Activated naive CD4-positive, alpha-beta T cell treated with anti-CD3 and anti-CD28 coated beads, Interleukin-2, amount 50 U/mL, for 72 hours (primary cell): ENCODE measurements around the gene NTM. TPM values are rescaled to one million over a fixed set of nuclear protein-coding genes. Genes with fewer than 3 reads are reported as not detected.

ENCODE experiments used
- ATAC-seq, 2 donors: fragments of 150-1000 bp; cut with Tn5 transposase; 2 replicates each; pipeline ENCODE4 v1.10.0; 2021; ENCODE audit warnings: mild to moderate bottlenecking in 2 of 2, moderate library complexity in 2 of 2
- DNase-seq, 2 donors: peaks; one replicate each; pipeline ENCODE4 v3.0.0; 2021 to 2022; ENCODE audit warnings: low spot score in 2 of 2
- H3K27ac Mint-ChIP-seq, 2 donors: one replicate each; pipeline ENCODE4 v1.8.0; 2022; ENCODE audit warnings: mild to moderate bottlenecking in 2 of 2, mixed read lengths in 2 of 2
- H3K36me3 Mint-ChIP-seq, 2 donors: one replicate each; pipeline ENCODE4 v1.8.0; 2022; ENCODE audit warnings: mixed read lengths in 2 of 2
- H3K9me3 Mint-ChIP-seq, 2 donors: one replicate each; pipeline ENCODE4 v1.8.0; 2022; ENCODE audit warnings: mixed read lengths in 2 of 2
- total RNA-seq, 2 donors: library from RNA; stranded (reverse); gene quantifications; one replicate each; pipeline ENCODE4 v1.2.3, GENCODE V29; 2022

The NTM gene
- total RNA-seq, 2 donors from 2014 or later = not detected

- no peaks in the 10 kb centered on the region for H3K36me3 Mint-ChIP-seq
- H3K27ac Mint-ChIP-seq = no peak overlapping the region
- DNase-seq = no peak
- ATAC-seq = no peak
- H3K9me3 Mint-ChIP-seq = peaks cover 7% of the 10 kb centered on the region in 2 donors
Measured at GRCh38 chr11:132254906-132255305, 884.5 kb downstream of the NTM start.

GRCh38 chr11:132256528-132257279 lies 886.3 kb downstream of the NTM start:
- peaks cover 3% of the 10 kb centered on the region in 2 donors for H3K9me3 Mint-ChIP-seq
- ATAC-seq = no peak

DNA sequence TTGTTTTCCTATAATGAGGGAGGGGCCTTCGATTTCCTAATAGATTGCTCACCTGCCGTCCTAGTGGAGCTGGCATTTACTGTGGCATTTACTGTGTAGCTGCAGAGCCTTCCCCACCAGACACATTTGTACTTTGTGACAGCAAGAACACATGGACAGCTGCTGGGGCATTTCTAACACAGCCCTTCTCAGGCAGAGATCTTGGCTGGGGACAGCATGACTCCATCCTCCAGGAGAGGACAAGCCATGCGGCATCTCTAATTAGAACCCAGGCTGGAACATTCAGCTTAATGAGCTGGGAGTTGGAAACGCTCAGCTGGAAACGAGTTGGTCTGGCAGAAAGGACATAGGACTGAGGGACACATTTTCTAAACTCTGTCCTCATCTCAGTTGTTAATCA lies 887.5 kb downstream of the NTM start:
- DNase-seq (no peak), ATAC-seq (no peak)
- H3K36me3 Mint-ChIP-seq = no peaks in the 10 kb centered on the region
- no peak overlapping the region for H3K27ac Mint-ChIP-seq
- no peaks in the 10 kb centered on the region for H3K9me3 Mint-ChIP-seq

More at GRCh38 chr11:132256528-132257279, 886.3 kb downstream of the NTM start:
- Mint-ChIP-seq H3K36me3 (no peaks in the 10 kb centered on the region), H3K27ac (no peak overlapping the region)
- no peak for DNase-seq

DNA sequence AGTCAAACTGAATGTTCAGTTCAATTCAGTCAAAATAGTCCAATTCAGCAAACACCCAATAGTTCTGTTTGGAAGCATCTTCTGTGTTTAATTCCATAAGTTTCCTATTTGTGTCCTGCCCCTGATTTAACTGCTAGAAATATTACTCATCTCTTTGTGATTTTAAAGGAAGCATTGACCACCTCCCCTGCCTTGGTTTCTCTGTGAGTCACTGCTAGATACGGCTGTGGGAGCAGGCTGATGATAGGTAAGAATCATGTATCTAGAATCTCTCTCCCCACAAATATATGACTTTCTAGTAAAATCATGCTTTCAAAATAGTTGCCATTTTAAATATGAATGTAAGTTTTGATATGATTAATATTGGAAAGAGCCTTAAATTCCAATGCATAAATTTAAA lies 888.5 kb downstream of the NTM start:
- H3K36me3 Mint-ChIP-seq = no peaks in the 10 kb centered on the region
- H3K9me3 Mint-ChIP-seq = peaks cover 5 to 6% of the 10 kb centered on the region in 2 donors
- no peak for ATAC-seq
- no peak for DNase-seq
- no peak overlapping the region for H3K27ac Mint-ChIP-seq

- no peak for ATAC-seq
- Mint-ChIP-seq H3K36me3 (no peaks in the 10 kb centered on the region), H3K27ac (no peak overlapping the region), H3K9me3 (peaks cover 6% of the 10 kb centered on the region in 2 donors)
- DNase-seq = no peak
Measured at GRCh38 chr11:132260636-132261035, 890.2 kb downstream of the NTM start.

DNA sequence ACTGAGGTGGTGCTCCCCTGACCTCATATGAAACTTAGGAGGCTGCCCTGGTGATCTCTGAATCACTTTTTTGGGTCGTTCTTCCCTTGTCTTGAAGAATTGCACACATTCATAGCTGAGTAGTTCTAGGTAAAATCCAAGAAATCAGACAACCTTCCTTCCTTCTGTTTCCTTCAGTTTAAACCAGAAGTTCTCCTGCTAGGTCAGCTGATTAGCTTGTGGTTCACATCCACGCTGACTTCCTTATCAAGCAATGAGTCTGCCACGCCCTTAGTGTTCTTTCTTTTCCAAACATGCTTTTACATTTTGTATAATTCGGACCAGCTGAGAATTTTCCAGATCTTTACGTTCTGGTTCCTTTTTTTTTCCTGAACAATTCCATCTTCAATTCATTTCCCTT lies 892.8 kb downstream of the NTM start:
- ATAC-seq (no peak), DNase-seq (no peak)
- Mint-ChIP-seq H3K27ac (no peak overlapping the region), H3K9me3 (peaks cover 8 to 13% of the 10 kb centered on the region in 2 donors), H3K36me3 (no peaks in the 10 kb centered on the region)

- H3K36me3 Mint-ChIP-seq = no peaks in the 10 kb centered on the region
- peaks cover 8 to 19% of the 10 kb centered on the region in 2 donors for H3K9me3 Mint-ChIP-seq
- ATAC-seq (no peak), DNase-seq (no peak)
- no peak overlapping the region for H3K27ac Mint-ChIP-seq
Measured at GRCh38 chr11:132263875-132264274, 893.5 kb downstream of the NTM start.

- DNase-seq (no peak), ATAC-seq (no peak)
- Mint-ChIP-seq H3K36me3 (no peaks in the 10 kb centered on the region), H3K27ac (no peak overlapping the region), H3K9me3 (peaks cover 8 to 22% of the 10 kb centered on the region in 2 donors)
Measured at GRCh38 chr11:132264616-132265015, 894.2 kb downstream of the NTM start.

- DNase-seq (no peak), ATAC-seq (no peak)
- Mint-ChIP-seq H3K9me3 (peaks cover 4 to 7% of the 10 kb centered on the region in 2 donors), H3K36me3 (no peaks in the 10 kb centered on the region), H3K27ac (no peak overlapping the region)
Measured at GRCh38 chr11:132278801-132279574, 908.6 kb downstream of the NTM start.

DNA sequence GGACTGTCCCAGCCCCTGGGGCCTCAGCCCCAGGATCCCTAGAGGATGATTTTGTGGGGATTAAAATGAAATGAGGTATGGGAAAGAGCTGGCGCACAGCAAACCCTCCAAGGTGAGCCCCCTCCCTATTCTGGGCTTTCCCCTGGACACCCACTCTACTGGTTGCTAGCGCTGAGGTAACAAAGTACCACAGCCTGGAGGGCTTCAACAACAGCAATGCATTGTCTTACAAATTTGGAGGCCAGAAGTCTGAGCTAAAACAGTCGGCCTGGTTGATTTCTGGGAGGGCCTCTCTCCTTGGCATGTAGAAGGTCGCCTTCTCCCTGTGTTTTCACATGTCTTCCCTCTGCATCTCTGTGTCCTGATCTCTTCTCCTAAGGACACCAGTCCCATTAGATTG lies 913.6 kb downstream of the NTM start:
- Mint-ChIP-seq H3K27ac (peak overlapping the region in 1 of 2 donors; percentile 55), H3K9me3 (peaks cover 6 to 11% of the 10 kb centered on the region in 2 donors), H3K36me3 (peaks cover 0 to 4% of the 10 kb centered on the region in 2 donors)
- ATAC-seq = no peak
- no peak for DNase-seq

DNA sequence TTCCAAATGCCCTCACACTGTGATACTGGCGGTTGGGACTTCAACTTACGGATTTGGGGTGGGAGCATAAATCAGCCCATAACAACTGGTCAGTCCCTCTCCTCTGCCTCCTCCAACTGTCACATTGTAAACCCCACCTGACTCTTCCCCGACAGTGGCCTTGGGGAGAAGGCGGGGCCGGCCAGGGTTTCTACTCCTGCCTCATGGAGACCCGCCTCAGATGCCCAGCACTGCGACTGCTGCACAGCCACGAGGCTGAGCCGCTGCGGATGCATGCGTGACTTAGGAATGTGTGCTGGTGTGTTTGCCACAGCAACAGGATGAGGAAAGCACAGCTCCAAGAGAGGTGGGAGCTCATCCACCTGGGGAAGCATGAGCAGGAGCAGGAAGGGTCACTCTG lies 914.2 kb downstream of the NTM start:
- Mint-ChIP-seq H3K27ac (no peak overlapping the region), H3K9me3 (peaks cover 6 to 8% of the 10 kb centered on the region in 2 donors), H3K36me3 (peaks cover 0 to 4% of the 10 kb centered on the region in 2 donors)
- no peak for DNase-seq
- no peak for ATAC-seq

DNA sequence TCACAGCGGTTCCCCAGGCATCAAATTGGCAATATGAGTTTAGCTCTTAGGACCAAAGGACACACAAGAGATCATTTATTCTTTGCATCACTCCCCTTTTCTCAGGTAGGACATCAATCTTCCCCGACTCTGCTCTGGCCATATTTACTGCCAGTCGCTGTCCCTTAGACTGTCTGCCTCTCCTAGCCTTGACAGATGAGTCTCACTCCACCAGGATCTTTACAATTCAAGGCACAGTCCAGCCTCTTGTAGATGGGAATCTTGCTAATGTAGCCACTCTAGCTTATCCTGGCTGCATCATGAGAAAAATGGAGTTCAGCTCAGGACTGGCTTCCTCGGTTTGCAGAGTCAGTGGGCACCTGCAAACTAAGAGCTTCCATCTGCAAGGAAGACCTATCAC lies 915.2 kb downstream of the NTM start:
- DNase-seq (no peak), ATAC-seq (no peak)
- H3K36me3 Mint-ChIP-seq = peaks cover 0 to 4% of the 10 kb centered on the region in 2 donors
- no peak overlapping the region for H3K27ac Mint-ChIP-seq
- H3K9me3 Mint-ChIP-seq = peaks cover 6 to 7% of the 10 kb centered on the region in 2 donors

GRCh38 chr11:132286106-132286505 lies 915.7 kb downstream of the NTM start:
- DNase-seq (no peak), ATAC-seq (no peak)
- no peak overlapping the region for H3K27ac Mint-ChIP-seq
- H3K36me3 Mint-ChIP-seq = peaks cover 0 to 4% of the 10 kb centered on the region in 2 donors
- peaks cover 6 to 7% of the 10 kb centered on the region in 2 donors for H3K9me3 Mint-ChIP-seq

DNA sequence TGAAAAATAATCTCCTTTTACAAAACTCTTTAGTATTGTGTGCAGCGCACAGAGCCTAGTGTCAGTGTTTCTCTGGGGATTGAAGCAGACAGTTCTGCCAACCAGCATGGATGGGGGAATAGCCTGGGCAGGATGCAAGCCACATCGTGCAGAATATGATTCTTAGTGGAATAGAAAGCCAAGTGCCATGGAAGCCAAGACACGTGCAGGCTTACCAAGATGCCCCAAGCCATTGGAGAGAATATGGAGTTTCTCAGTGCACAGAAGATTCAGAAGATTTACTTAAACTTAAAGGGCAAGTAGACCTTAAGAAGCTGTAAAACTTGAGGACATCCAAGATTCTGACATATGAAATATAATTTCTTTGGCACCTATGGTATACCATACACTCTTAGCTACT lies 917.6 kb downstream of the NTM start:
- DNase-seq (no peak), ATAC-seq (no peak)
- no peak overlapping the region for H3K27ac Mint-ChIP-seq
- H3K9me3 Mint-ChIP-seq = peaks cover 15 to 21% of the 10 kb centered on the region in 2 donors
- peaks cover 0 to 9% of the 10 kb centered on the region in 2 donors for H3K36me3 Mint-ChIP-seq

DNA sequence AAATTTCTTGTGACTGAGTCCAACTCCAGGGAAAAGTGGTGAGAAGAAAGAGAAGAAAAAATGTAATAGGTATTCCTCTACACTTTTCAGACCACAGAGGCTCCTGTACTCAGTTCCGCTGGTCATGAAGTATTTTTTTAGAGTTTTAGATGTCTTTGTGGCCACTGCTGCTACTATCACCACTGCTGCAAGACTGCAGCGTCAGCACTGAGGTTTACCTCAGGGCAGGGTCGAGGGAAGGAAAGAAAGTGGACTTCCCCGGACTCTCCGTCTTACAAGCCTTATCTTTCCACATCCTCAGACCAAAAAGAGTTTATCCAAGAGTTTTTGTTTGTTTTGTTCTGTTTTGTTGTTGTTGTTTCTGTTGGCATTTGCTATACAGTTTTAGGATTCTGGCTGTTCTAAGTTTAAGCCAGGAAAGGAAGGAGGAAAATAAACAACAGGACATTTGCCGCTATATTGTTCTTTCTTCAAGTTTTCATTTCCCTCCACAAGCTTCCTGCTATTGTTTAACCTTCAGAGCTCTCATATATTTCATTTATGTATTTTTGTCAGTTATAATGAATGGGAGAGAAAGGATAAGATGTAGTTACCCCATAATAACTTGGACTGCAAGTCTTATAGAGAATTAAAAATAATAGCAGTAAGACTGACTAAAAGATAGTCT lies 919.3 kb downstream of the NTM start:
- H3K9me3 Mint-ChIP-seq = peaks cover 17 to 21% of the 10 kb centered on the region in 2 donors
- no peak overlapping the region for H3K27ac Mint-ChIP-seq
- no peak for ATAC-seq

DNA sequence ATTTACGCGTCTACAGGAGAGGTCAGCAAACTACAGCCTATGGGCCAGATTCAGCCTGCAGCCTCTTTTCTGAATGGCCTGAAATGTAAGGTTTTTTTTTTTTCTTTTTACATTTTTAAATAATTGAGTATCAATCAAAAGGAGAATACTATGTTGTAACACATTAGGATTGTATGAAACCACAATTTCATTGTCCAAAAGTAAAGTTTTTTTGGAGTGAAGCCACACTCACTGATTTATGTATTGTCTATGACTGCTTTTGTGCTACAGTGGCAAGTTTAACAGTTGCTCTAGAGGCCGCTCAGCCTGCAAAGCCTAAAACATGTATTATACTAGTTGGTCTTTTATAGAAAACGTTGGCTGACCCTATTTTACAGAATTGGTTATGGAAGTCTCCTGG lies 923.2 kb downstream of the NTM start:
- H3K9me3 Mint-ChIP-seq = peaks cover 11 to 19% of the 10 kb centered on the region in 2 donors
- H3K36me3 Mint-ChIP-seq = peaks cover 0 to 5% of the 10 kb centered on the region in 2 donors
- ATAC-seq = no peak
- no peak overlapping the region for H3K27ac Mint-ChIP-seq
- no peak for DNase-seq

More for the DNA sequence above, 919.3 kb downstream of the NTM start:
- H3K36me3 Mint-ChIP-seq = peaks cover 0 to 9% of the 10 kb centered on the region in 2 donors
- DNase-seq = no peak
